ENCODE measurements around the gene JAZF1.
A peak's percentile ranks its signal among the peaks of the same experiment; 100 is the strongest.

The JAZF1 gene

GRCh38 chr7:27933671-27934565, 246.7 kb downstream of the JAZF1 start:
- POLR2A ChIA-PET, result no interaction called here
- CTCF ChIA-PET, result interaction anchor here (0.9 to 2.7 kb wide), 6 partner anchors 12 to 87 kb away, joined by 3 to 8 read pairs (median 4); no protein-coding TSS in a partner anchor
- no peak overlapping the region for H3K27ac ChIP-seq (ENCODE audit: insufficient read depth in 1 of 2, low read depth in 1 of 2, low read length in 2 of 2, poor library complexity in 1 of 2, severe bottlenecking in 2 of 2)

DNA sequence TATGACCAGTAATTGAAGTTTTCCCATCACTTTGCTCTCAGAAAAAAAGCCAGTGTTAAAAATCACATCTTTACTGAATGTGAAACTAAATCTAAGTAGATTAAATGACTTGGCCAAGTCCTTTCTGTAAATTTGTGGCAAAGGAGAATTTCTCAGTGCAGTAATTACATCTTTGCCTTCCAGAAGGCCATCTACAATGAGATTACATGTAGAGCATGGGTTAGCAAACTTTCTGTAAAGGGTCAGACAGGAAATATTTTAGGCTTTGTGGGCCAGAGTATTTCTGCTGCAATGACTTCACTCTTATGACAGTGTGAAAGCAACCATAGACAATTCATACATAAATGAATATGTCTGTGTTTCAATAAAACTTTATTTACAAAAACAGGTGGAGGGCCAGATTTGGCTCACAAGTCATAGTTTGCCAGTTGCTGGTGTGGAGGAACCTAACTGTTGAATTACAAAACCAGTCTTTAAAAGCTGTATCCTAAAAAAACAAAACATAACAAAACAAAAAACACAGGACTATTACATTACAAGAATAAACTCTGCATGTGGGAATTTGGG, 249.6 kb downstream of the JAZF1 start:
- no peaks in the 10 kb centered on the region for H3K36me3 ChIP-seq (ENCODE audit: control insufficient read depth in 4 of 4, insufficient read depth in 4 of 4, low read length in 3 of 4)
- no peaks in the 10 kb centered on the region for H3K4me1 ChIP-seq (ENCODE audit: control extremely low read depth in 1 of 4, control insufficient read depth in 4 of 4, insufficient read depth in 4 of 4, low read length in 3 of 4)
- peaks cover 0 to 4% (median 0%) of the 10 kb centered on the region in 5 experiments for H3K27me3 ChIP-seq (replicated peaks in 2 of 5; ENCODE audit: control insufficient read depth in 4 of 5, insufficient read depth in 5 of 5, low read length in 4 of 5)
- DNase-seq, result no peak
- POLR2A ChIA-PET, result no interaction called here
- no peak overlapping the region for H3K27ac ChIP-seq (ENCODE audit: insufficient read depth in 1 of 2, low read depth in 1 of 2, low read length in 2 of 2, poor library complexity in 1 of 2, severe bottlenecking in 2 of 2)
- no peak overlapping the region for H3K4me3 ChIP-seq (ENCODE audit: control insufficient read depth in 1 of 7, extremely low read depth in 1 of 7, insufficient read depth in 4 of 7, low read depth in 2 of 7, low read length in 6 of 7)
- CTCF ChIA-PET, result no interaction called here
- no peaks in the 10 kb centered on the region for H3K9me3 ChIP-seq (ENCODE audit: control extremely low read depth in 1 of 5, control insufficient read depth in 4 of 5, insufficient read depth in 2 of 5, low read depth in 1 of 5, low read length in 4 of 5)

More at GRCh38 chr7:27933671-27934565, 246.7 kb downstream of the JAZF1 start:
- H3K27me3 ChIP-seq (replicated peaks in 2 of 5; ENCODE audit: control insufficient read depth in 4 of 5, insufficient read depth in 5 of 5, low read length in 4 of 5), result peaks cover 0 to 1% (median 0%) of the 10 kb centered on the region in 5 experiments
- no peak overlapping the region for H3K4me3 ChIP-seq (ENCODE audit: control insufficient read depth in 1 of 7, extremely low read depth in 1 of 7, insufficient read depth in 4 of 7, low read depth in 2 of 7, low read length in 6 of 7)
- DNase-seq, result peak in 2 of 3 donors; percentile 8 to 26
- no peaks in the 10 kb centered on the region for H3K36me3 ChIP-seq (ENCODE audit: control insufficient read depth in 4 of 4, insufficient read depth in 4 of 4, low read length in 3 of 4)
- no peaks in the 10 kb centered on the region for H3K9me3 ChIP-seq (ENCODE audit: control extremely low read depth in 1 of 5, control insufficient read depth in 4 of 5, insufficient read depth in 2 of 5, low read depth in 1 of 5, low read length in 4 of 5)
- H3K4me1 ChIP-seq (ENCODE audit: control extremely low read depth in 1 of 4, control insufficient read depth in 4 of 4, insufficient read depth in 4 of 4, low read length in 3 of 4), result no peaks in the 10 kb centered on the region
- WGBS (ENCODE audit: insufficient coverage), result 100% methylated on average over 1 of the region's 3 CpGs

DNA sequence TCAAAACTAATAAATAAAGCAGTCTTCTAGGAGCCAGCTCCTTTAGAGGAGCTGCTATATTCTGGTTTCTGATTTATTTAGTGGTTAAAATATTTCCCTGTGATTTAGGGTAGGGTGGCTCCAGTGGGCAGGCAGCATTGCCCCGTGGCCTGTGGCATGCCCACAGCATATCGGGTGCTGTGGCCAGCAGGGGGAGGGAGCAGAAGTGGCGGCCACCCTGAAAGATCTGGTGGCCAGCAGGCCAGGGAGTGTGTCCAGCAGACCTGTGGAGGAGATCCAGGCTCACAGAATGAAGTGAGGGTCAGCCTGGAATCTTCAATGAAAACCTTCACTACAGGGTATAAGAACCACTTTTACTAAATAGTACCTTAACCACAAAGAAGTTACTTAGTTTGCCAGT, 251.5 kb downstream of the JAZF1 start:
- ChIA-PET CTCF (no interaction called here), POLR2A (no interaction called here)
- no peak for DNase-seq
- Histone ChIP-seq H3K27ac (ENCODE audit: insufficient read depth in 1 of 2, low read depth in 1 of 2, low read length in 2 of 2, poor library complexity in 1 of 2, severe bottlenecking in 2 of 2) (no peak overlapping the region), H3K9me3 (ENCODE audit: control extremely low read depth in 1 of 5, control insufficient read depth in 4 of 5, insufficient read depth in 2 of 5, low read depth in 1 of 5, low read length in 4 of 5) (no peaks in the 10 kb centered on the region), H3K36me3 (ENCODE audit: control insufficient read depth in 4 of 4, insufficient read depth in 4 of 4, low read length in 3 of 4) (no peaks in the 10 kb centered on the region), H3K4me1 (ENCODE audit: control extremely low read depth in 1 of 4, control insufficient read depth in 4 of 4, insufficient read depth in 4 of 4, low read length in 3 of 4) (no peaks in the 10 kb centered on the region), H3K4me3 (ENCODE audit: control insufficient read depth in 1 of 7, extremely low read depth in 1 of 7, insufficient read depth in 4 of 7, low read depth in 2 of 7, low read length in 6 of 7) (no peak overlapping the region), H3K27me3 (replicated peaks in 2 of 5; ENCODE audit: control insufficient read depth in 4 of 5, insufficient read depth in 5 of 5, low read length in 4 of 5) (peaks cover 0 to 4% (median 0%) of the 10 kb centered on the region in 5 experiments)
- 100% methylated on average over 1 of the region's 3 CpGs for WGBS (ENCODE audit: insufficient coverage)

GRCh38 chr7:27928001-27928400, 252.6 kb downstream of the JAZF1 start:
- no peaks in the 10 kb centered on the region for H3K36me3 ChIP-seq (ENCODE audit: control insufficient read depth in 4 of 4, insufficient read depth in 4 of 4, low read length in 3 of 4)
- H3K27ac ChIP-seq (ENCODE audit: insufficient read depth in 1 of 2, low read depth in 1 of 2, low read length in 2 of 2, poor library complexity in 1 of 2, severe bottlenecking in 2 of 2), result no peak overlapping the region
- POLR2A ChIA-PET, result interaction anchor here (0.6 kb wide), 1 partner anchor 205 kb away, joined by 3 read pairs; no protein-coding TSS in a partner anchor
- H3K4me3 ChIP-seq (ENCODE audit: control insufficient read depth in 1 of 7, extremely low read depth in 1 of 7, insufficient read depth in 4 of 7, low read depth in 2 of 7, low read length in 6 of 7), result no peak overlapping the region
- peaks cover 0 to 4% (median 0%) of the 10 kb centered on the region in 5 experiments for H3K27me3 ChIP-seq (replicated peaks in 2 of 5; ENCODE audit: control insufficient read depth in 4 of 5, insufficient read depth in 5 of 5, low read length in 4 of 5)
- CTCF ChIA-PET, result interaction anchor here (0.8 kb wide), 1 partner anchor 92 kb away, joined by 4 read pairs; no protein-coding TSS in a partner anchor
- no peaks in the 10 kb centered on the region for H3K9me3 ChIP-seq (ENCODE audit: control extremely low read depth in 1 of 5, control insufficient read depth in 4 of 5, insufficient read depth in 2 of 5, low read depth in 1 of 5, low read length in 4 of 5)
- H3K4me1 ChIP-seq (ENCODE audit: control extremely low read depth in 1 of 4, control insufficient read depth in 4 of 4, insufficient read depth in 4 of 4, low read length in 3 of 4), result no peaks in the 10 kb centered on the region
- no peak for DNase-seq

DNA sequence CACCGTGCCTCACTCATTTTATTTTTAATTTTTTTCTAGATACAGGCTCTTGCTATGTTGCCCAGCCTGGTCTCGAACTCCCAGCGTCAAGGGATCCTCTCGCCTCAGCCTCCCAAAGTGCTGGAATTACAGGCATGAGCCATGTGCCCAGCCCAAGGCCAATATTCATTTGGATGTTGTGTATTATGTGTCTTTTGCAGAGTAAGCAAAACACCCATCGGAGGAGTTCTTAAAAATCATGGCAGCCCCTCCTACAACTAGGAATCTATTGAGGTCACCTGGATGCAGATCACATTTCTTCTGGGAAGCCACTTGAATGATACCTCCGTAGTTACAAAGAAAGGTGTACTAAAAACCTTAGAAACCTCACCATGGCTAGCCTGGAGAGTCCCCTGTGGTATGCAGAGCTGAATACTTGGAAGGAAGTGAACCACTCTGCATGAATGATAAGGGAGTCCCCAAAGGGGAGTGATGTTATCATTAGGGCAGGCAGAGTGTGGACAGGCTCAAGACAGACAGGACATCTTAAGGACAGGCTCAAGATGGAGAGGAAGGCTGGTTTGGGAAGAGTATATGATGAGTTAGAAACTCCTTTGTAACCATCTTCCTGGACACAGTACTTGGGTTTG, 254.9 kb downstream of the JAZF1 start:
- no peaks in the 10 kb centered on the region for H3K9me3 ChIP-seq (ENCODE audit: control extremely low read depth in 1 of 5, control insufficient read depth in 4 of 5, insufficient read depth in 2 of 5, low read depth in 1 of 5, low read length in 4 of 5)
- DNase-seq, result no peak
- no peaks in the 10 kb centered on the region for H3K36me3 ChIP-seq (ENCODE audit: control insufficient read depth in 4 of 4, insufficient read depth in 4 of 4, low read length in 3 of 4)
- peaks cover 0 to 5% (median 3%) of the 10 kb centered on the region in 4 experiments for H3K4me1 ChIP-seq (ENCODE audit: control extremely low read depth in 1 of 4, control insufficient read depth in 4 of 4, insufficient read depth in 4 of 4, low read length in 3 of 4)
- no peak overlapping the region for H3K27ac ChIP-seq (ENCODE audit: insufficient read depth in 1 of 2, low read depth in 1 of 2, low read length in 2 of 2, poor library complexity in 1 of 2, severe bottlenecking in 2 of 2)
- 100% methylated on average over 5 of the region's 6 CpGs for WGBS (ENCODE audit: insufficient coverage)
- POLR2A ChIA-PET, result no interaction called here
- H3K4me3 ChIP-seq (ENCODE audit: control insufficient read depth in 1 of 7, extremely low read depth in 1 of 7, insufficient read depth in 4 of 7, low read depth in 2 of 7, low read length in 6 of 7), result no peak overlapping the region
- CTCF ChIA-PET, result interaction anchor here (1.3 to 1.7 kb wide), 5 partner anchors 10 to 730 kb away, joined by 3 to 9 read pairs (median 5); no protein-coding TSS in a partner anchor
- H3K27me3 ChIP-seq (replicated peaks in 2 of 5; ENCODE audit: control insufficient read depth in 4 of 5, insufficient read depth in 5 of 5, low read length in 4 of 5), result peaks cover 0 to 4% (median 0%) of the 10 kb centered on the region in 5 experiments

- Histone ChIP-seq H3K36me3 (ENCODE audit: control insufficient read depth in 4 of 4, insufficient read depth in 4 of 4, low read length in 3 of 4) (no peaks in the 10 kb centered on the region), H3K4me1 (ENCODE audit: control extremely low read depth in 1 of 4, control insufficient read depth in 4 of 4, insufficient read depth in 4 of 4, low read length in 3 of 4) (peaks cover 0 to 5% (median 3%) of the 10 kb centered on the region in 4 experiments), H3K4me3 (ENCODE audit: control insufficient read depth in 1 of 7, extremely low read depth in 1 of 7, insufficient read depth in 4 of 7, low read depth in 2 of 7, low read length in 6 of 7) (no peak overlapping the region), H3K9me3 (ENCODE audit: control extremely low read depth in 1 of 5, control insufficient read depth in 4 of 5, insufficient read depth in 2 of 5, low read depth in 1 of 5, low read length in 4 of 5) (no peaks in the 10 kb centered on the region), H3K27me3 (replicated peaks in 2 of 5; ENCODE audit: control insufficient read depth in 4 of 5, insufficient read depth in 5 of 5, low read length in 4 of 5) (peaks cover 0 to 4% (median 0%) of the 10 kb centered on the region in 5 experiments), H3K27ac (ENCODE audit: insufficient read depth in 1 of 2, low read depth in 1 of 2, low read length in 2 of 2, poor library complexity in 1 of 2, severe bottlenecking in 2 of 2) (no peak overlapping the region)
- ChIA-PET POLR2A (no interaction called here), CTCF (interaction anchor here (1.1 to 1.6 kb wide), 2 partner anchors 9 to 713 kb away, joined by 3 to 5 read pairs; no protein-coding TSS in a partner anchor)
- 77% methylated on average over 3 of the region's 4 CpGs for WGBS (ENCODE audit: insufficient coverage)
- DNase-seq, result no peak
These were observed 257.0 kb downstream of the JAZF1 start for GRCh38 chr7:27923642-27923980.
